Measurements from ENCODE around the gene ZNF260.
A peak's percentile ranks its signal among the peaks of the same experiment; 100 is the strongest.

Gene ZNF260

DNA sequence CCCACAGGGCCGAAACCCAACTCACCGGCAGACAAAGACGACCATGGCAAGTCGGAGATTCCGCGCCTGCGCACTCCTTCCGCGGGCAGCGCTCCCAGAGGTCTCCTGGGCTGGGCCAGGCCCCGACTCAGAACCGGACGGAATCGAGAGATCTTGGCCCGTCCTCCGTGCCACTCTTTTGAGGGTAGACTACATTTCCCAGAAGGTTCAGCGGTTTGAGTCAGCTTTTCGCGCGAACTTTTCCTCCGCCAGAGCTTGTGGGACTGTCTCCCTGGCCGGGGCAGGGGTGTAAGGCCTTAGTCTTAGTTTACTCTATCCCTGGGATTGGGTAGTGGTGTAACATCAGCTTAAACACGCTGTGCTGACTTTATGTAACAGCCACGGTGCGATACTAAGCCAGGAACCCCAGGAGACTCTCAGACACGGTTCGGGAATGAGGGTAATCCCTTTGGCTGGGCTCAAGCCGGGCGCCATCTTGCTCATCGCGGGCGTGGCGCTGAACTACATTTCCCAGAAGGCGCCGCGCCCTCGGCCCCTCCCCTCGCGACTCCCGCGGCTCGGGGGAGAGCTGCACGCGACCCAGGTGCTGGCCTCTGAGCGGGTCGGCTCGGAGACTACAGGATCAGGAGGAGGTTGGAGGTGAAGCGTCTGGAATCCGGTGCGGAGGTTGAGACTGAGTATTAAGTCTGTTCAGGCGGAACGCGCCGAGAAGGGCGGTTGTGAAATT is at the start of gene ZNF260:
Gene ZNF260, minus strand, starts transcription at position 78 of the 727 bp plus-strand sequence. CDS start 13,033 bp downstream, outside the sequence.
- Histone ChIP-seq H3K4me1 (ENCODE audit: insufficient read depth, low read length) (peaks cover 11% of the 10 kb centered on the region), H2AFZ (ENCODE audit: low read depth, low read length) (peak within 1 kb of the TSS; percentile 79), H3K9me3 (ENCODE audit: low read length) (peaks cover 29% of the 10 kb centered on the region), H3K27me3 (ENCODE audit: insufficient read depth, low read length) (no peaks in the 10 kb centered on the region), H3K36me3 (ENCODE audit: insufficient read depth, low read length) (peaks cover 17% of the 10 kb centered on the region), H3K4me3 (ENCODE audit: low read length) (peak within 1 kb of the TSS; percentile 76)

DNA sequence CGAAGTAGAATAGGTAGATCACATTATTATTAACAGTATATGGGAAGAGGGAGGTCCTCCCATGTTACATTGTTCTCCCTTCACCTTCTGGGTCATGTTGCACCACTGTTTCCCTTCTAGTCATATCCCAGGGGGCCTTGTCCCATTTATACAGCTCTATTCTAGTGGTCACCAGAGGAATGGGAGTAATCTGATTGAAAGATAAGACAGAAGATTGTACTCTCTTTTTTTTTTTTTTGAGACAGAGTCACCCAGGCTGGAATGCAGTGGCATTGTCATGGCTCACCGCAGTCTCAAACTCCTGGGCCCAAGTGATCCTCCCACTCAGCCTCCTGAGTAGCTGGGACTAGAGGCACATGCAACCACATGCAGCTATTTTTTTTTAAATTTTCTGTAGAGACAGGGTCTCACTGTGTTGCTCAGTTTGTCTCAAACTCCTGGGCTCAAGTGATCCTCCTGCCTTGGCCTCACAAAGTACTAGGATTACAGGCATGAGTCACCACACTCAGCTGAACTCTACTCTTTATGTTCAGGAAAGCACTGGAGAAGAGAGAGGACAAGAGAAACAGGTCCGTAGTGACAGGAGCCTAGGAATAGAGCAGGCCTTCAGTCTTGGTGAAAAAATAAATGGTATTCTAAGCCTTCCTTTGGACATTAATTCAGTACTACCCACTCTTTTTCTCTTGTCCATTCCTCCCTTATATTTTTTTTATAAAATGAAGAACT is 49.4 kb upstream of the ZNF260 start:
- Histone ChIP-seq H3K9me3 (ENCODE audit: low read length) (peaks cover 47% of the 10 kb centered on the region), H3K36me3 (ENCODE audit: insufficient read depth, low read length) (peaks cover 49% of the 10 kb centered on the region), H3K4me1 (ENCODE audit: insufficient read depth, low read length) (peaks cover 10% of the 10 kb centered on the region), H3K4me3 (ENCODE audit: low read length) (no peak overlapping the region), H2AFZ (ENCODE audit: low read depth, low read length) (no peak overlapping the region), H3K27me3 (ENCODE audit: insufficient read depth, low read length) (no peaks in the 10 kb centered on the region)

DNA sequence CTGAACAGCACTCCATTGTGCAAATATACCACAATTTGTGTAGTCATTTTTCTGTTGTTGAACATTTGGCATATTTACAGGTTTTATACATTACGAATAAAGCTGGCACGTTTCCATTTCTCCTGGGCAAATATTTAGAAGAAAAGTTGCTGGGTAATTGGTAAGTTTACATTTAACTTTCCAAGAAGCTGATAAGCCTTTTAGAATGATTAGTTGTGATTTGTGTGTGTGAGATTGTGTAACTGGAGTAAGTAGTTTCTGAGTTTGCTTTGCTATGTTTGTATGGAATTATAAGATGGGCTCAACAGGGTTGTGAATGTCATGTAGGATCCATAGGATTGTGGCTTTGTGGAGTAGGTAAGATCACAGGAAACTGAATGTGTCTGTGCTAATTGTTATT is 46.7 kb upstream of the ZNF260 start:
- Histone ChIP-seq H2AFZ (ENCODE audit: low read depth, low read length) (no peak overlapping the region), H3K4me1 (ENCODE audit: insufficient read depth, low read length) (peaks cover 14% of the 10 kb centered on the region), H3K4me3 (ENCODE audit: low read length) (peak overlapping the region; percentile 76), H3K36me3 (ENCODE audit: insufficient read depth, low read length) (peaks cover 34% of the 10 kb centered on the region), H3K27me3 (ENCODE audit: insufficient read depth, low read length) (no peaks in the 10 kb centered on the region), H3K9me3 (ENCODE audit: low read length) (peaks cover 36% of the 10 kb centered on the region)

DNA sequence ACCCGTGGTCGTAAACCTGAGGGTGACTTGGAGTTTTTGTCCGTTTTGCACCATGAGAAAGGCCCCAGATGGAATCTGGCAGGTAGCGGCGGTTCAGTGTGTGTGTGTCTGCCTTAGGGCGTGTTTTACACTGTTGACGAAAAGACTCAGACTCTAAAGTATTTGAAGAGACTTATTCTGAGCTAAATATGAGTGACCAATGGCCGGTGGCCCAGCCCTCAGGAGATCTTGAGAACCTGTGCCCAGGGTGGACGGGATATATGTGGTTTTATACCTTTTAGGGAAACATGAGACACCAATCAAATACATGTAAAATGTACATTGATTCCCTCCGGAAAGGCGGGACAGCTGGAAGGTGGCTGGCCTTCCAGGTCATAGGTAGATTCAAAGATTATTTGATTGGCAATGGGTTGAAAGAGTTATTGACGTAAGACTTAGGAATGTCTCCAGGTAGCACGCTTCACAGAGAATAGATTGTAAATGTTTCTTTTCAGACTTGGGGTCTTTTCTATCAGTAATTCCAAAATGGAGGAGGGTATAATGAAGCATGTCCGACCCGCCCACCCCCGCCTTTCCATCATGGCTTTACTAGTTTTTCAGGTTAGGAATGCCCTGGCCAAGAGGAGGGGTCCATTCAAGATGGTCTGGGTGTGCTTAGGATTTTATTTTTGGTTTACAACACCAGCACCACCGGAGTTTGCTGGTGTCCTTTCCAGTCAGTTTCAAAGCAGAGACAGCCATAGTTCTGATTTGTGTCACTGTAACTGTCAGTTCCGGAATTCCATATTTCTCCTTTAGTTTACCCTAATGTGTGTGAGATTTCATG is 46.0 kb upstream of the ZNF260 start:
- H3K4me3 ChIP-seq (ENCODE audit: low read length) = peak overlapping the region; percentile 76
- H3K27me3 ChIP-seq (ENCODE audit: insufficient read depth, low read length) = no peaks in the 10 kb centered on the region
- peaks cover 36% of the 10 kb centered on the region for H3K9me3 ChIP-seq (ENCODE audit: low read length)
- H3K36me3 ChIP-seq (ENCODE audit: insufficient read depth, low read length) = peaks cover 34% of the 10 kb centered on the region
- H3K4me1 ChIP-seq (ENCODE audit: insufficient read depth, low read length) = peaks cover 14% of the 10 kb centered on the region
- peak overlapping the region; percentile 57 for H2AFZ ChIP-seq (ENCODE audit: low read depth, low read length)

DNA sequence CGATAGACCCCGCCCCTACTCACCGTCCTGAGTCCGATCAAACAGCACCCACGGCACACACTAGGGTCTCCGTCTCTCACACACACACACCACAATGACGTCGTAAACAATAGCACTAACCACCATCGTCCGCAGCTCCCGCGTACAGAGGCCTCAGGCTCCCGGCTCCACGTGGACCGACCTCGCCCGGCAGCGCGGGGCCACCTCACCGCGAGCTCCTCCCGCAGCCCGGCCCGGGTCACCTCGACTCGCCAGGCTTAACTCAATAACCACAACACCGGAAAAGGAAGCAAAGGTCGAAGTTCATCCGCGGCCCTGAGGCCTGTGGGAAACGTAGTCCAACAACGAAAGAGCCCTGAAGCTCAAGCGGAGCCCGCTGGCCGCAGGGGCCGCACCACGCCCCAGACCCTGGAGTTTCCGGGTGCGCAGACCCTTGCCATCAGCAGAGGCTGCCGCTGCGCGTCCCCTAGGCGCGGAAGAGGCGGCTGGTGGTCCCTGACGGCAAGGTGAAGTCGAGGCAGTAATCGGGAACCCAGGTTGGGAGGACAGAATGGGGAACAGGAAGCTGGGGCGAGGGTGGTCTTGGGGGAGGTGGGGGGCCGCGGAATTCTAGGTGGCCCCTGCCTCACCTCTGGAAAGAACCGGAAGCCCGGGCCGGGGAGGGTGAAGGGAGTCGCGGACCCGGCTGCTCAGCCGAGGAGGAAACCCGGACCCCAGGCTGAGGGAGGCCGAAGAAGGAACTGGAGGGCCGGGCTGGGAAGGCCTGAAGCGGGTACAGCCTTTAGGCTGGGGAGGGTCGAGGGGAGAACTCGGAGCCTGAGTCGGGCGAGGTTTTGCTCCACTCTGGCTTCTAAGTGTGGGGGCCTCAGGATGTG is 45.2 kb upstream of the ZNF260 start, which contains the start of gene ZNF529:
Gene ZNF529, minus strand, starts transcription at position 273 of the 875 bp plus-strand sequence. CDS start 946 bp downstream, outside the sequence.
- no peaks in the 10 kb centered on the region for H3K27me3 ChIP-seq (ENCODE audit: insufficient read depth, low read length)
- H3K4me1 ChIP-seq (ENCODE audit: insufficient read depth, low read length) = peaks cover 14% of the 10 kb centered on the region
- peak within 1 kb of the TSS; percentile 57 for H2AFZ ChIP-seq (ENCODE audit: low read depth, low read length)
- peak within 1 kb of the TSS; percentile 76 for H3K4me3 ChIP-seq (ENCODE audit: low read length)
- H3K36me3 ChIP-seq (ENCODE audit: insufficient read depth, low read length) = peaks cover 33% of the 10 kb centered on the region
- peaks cover 37% of the 10 kb centered on the region for H3K9me3 ChIP-seq (ENCODE audit: low read length)

DNA sequence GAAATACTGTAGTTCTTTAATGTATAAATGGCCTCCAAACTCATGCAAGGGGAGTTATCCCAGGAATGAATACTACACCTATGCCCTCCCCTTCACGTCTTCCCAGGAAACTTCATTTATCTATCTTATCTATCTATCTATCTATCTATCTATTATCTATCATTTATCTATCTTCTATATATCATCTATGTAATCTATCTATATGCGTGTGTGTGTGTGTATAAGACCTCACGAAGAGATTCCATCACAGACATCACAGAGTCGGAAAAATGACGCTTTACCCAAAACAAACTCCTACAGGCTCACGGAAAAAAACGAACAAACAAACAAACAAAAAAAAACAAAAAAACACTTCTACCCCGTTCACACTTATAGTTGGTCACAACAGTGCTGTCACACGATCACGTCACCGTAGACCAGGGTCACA is 44.5 kb upstream of the ZNF260 start:
- peaks cover 34% of the 10 kb centered on the region for H3K36me3 ChIP-seq (ENCODE audit: insufficient read depth, low read length)
- H3K9me3 ChIP-seq (ENCODE audit: low read length) = peaks cover 38% of the 10 kb centered on the region

DNA sequence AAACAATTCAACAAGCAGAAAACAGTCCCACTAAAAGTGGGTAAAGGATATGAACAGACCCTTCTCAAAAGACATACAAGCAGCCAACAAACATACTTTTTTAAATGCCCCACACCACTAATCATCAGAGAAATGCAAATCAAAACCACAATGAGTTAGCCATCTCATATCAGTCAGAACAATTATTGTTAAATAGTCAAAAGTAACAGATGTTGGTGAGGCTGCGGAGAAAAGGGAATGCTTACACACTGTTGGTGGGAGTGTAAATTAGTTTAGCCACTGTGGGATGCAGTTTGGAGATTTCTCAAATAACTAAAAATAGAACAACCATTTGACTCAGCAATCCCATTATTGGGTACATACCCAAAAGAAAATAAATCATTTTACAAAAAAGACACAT is 36.3 kb upstream of the ZNF260 start:
- H3K9me3 ChIP-seq (ENCODE audit: low read length) = peaks cover 59% of the 10 kb centered on the region
- H3K4me3 ChIP-seq (ENCODE audit: low read length) = no peak overlapping the region
- no peak overlapping the region for H2AFZ ChIP-seq (ENCODE audit: low read depth, low read length)
- H3K36me3 ChIP-seq (ENCODE audit: insufficient read depth, low read length) = peaks cover 25% of the 10 kb centered on the region
- no peaks in the 10 kb centered on the region for H3K27me3 ChIP-seq (ENCODE audit: insufficient read depth, low read length)
- no peaks in the 10 kb centered on the region for H3K4me1 ChIP-seq (ENCODE audit: insufficient read depth, low read length)

More for the DNA sequence above, 44.5 kb upstream of the ZNF260 start:
- Histone ChIP-seq H2AFZ (ENCODE audit: low read depth, low read length) (peak overlapping the region; percentile 57), H3K4me1 (ENCODE audit: insufficient read depth, low read length) (peaks cover 14% of the 10 kb centered on the region), H3K27me3 (ENCODE audit: insufficient read depth, low read length) (no peaks in the 10 kb centered on the region), H3K4me3 (ENCODE audit: low read length) (peak overlapping the region; percentile 76)

DNA sequence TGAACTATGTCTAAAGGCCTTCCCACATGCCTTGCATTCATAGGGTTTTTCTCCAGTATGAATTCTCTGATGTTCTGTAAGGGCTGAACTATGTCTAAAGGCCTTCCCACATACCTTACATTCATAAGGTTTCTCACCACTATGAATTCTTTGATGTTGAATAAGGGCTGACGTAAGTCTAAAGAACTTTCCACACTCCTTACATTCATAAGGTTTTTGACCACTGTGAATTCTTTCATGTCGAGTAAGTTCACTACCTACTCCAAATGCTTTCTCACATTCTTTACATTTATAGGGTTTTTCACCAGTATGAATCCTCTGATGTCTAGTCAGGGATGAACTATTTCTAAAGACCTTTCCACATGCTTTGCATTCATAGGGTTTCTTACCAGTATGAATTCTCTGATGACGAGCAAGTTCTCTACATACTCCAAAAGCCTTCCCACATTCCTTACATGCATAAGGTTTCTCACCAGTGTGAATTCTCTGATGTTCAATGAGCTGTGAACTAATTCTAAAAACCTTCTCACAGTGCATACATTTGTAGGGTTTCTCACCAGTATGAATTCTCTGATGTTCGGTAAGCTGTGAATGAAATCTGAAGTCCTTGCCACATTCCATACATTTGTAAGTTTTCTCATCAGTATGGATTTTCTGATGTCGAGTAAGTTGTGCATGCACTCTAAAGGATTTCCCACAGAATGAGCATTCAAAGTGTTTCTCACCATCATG is 19.1 kb upstream of the ZNF260 start:
- peaks cover 65% of the 10 kb centered on the region for H3K36me3 ChIP-seq (ENCODE audit: insufficient read depth, low read length)
- no peak overlapping the region for H3K4me3 ChIP-seq (ENCODE audit: low read length)
- H3K4me1 ChIP-seq (ENCODE audit: insufficient read depth, low read length) = no peaks in the 10 kb centered on the region
- H3K9me3 ChIP-seq (ENCODE audit: low read length) = peaks cover 79% of the 10 kb centered on the region
- H2AFZ ChIP-seq (ENCODE audit: low read depth, low read length) = no peak overlapping the region
- no peaks in the 10 kb centered on the region for H3K27me3 ChIP-seq (ENCODE audit: insufficient read depth, low read length)

DNA sequence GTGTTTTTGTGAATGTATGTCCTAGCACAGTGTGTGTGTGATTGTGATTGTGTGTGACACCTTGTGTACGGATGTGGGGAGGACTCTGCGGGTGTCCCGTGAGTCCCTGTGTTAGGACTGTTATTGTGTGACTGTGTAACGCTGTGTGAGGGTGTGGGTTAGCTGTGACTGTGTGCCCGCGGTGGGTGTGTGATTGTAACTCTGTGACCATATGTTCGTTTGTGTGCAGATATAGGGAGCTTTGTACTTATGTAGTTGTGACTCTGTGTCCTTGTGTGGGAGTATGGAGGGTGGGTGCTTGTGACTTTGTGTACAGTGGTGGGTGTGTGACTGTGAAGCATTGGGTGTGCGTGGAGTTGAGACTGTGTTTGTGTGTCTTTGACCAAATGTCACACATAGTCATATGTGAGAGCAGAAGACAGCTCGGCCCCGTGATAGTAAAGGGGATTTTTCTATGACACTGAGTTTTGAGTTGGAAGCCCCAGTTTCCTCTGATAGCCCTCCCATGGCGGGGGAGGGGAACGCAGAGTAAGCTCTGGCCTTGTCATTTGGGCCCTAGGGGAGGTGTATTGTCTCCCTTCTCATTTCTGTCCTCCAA is 949 bp upstream of the ZNF260 start:
- H3K4me1 ChIP-seq (ENCODE audit: insufficient read depth, low read length) = peaks cover 11% of the 10 kb centered on the region
- peak overlapping the region; percentile 76 for H3K4me3 ChIP-seq (ENCODE audit: low read length)
- H2AFZ ChIP-seq (ENCODE audit: low read depth, low read length) = peak overlapping the region; percentile 79
- H3K36me3 ChIP-seq (ENCODE audit: insufficient read depth, low read length) = peaks cover 17% of the 10 kb centered on the region
- peaks cover 29% of the 10 kb centered on the region for H3K9me3 ChIP-seq (ENCODE audit: low read length)
- no peaks in the 10 kb centered on the region for H3K27me3 ChIP-seq (ENCODE audit: insufficient read depth, low read length)

DNA sequence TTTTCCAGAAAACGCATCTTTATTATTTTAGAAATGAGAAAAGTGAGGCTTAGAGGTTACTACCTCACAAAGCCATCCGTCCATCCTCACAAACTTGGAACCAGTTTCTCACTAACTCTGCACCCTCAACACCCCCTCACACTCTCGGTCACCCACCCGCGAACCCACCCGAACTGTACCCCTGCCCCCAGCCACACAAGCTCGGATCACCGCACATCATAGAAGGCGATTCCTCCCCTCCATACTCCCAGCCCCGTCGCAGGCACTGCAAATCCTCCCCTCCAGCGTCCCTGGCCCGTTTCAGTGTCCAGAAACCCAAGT is 238 bp downstream of the ZNF260 start:
- peaks cover 31% of the 10 kb centered on the region for H3K9me3 ChIP-seq (ENCODE audit: low read length)
- peak overlapping the region; percentile 76 for H3K4me3 ChIP-seq (ENCODE audit: low read length)
- H3K27me3 ChIP-seq (ENCODE audit: insufficient read depth, low read length) = no peaks in the 10 kb centered on the region
- peaks cover 11% of the 10 kb centered on the region for H3K4me1 ChIP-seq (ENCODE audit: insufficient read depth, low read length)
- peak overlapping the region; percentile 79 for H2AFZ ChIP-seq (ENCODE audit: low read depth, low read length)
- peaks cover 22% of the 10 kb centered on the region for H3K36me3 ChIP-seq (ENCODE audit: insufficient read depth, low read length)

DNA sequence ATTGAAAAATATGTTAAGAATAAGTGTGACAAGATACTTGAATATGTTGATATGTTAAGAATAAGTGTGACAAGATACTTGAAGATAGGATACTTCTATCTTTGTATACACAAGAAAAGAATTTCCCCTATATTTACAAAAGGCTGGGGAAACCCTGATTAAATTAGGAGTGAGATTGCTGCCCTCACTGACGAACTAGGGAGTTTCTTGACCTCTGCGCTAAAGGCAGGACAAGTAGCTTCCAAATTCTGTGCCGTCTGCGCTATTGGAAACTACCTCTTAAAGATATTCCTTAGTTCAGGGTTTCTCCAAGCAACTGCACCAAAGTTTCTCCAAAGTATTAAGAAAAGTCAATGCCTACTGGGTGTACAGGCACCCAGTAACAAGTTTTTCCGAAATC is 730 bp downstream of the ZNF260 start:
- H3K27me3 ChIP-seq (ENCODE audit: insufficient read depth, low read length) = no peaks in the 10 kb centered on the region
- H3K9me3 ChIP-seq (ENCODE audit: low read length) = peaks cover 33% of the 10 kb centered on the region
- H2AFZ ChIP-seq (ENCODE audit: low read depth, low read length) = no peak overlapping the region
- H3K4me1 ChIP-seq (ENCODE audit: insufficient read depth, low read length) = peaks cover 11% of the 10 kb centered on the region
- peak overlapping the region; percentile 76 for H3K4me3 ChIP-seq (ENCODE audit: low read length)
- H3K36me3 ChIP-seq (ENCODE audit: insufficient read depth, low read length) = peaks cover 27% of the 10 kb centered on the region

Data from neuron (in vitro differentiated cells).